GM12864 (cell line): ENCODE measurements around the gene TBK1.

Experiments
- DNase-seq: peaks from one replicate; pipeline ENCODE4 v3.0.0-alpha.2; 2011; ENCODE audit warnings: low read depth
- H3K4me3 ChIP-seq: 2 replicates; pipeline ENCODE4 v1.5.1; 2011; ENCODE audit warnings: mild to moderate bottlenecking, low read depth, low read length, control low read depth
- CTCF ChIP-seq: IDR thresholded peaks from 2 replicates; pipeline ENCODE4 v1.5.1; 2011; ENCODE audit warnings: low read depth, mild to moderate bottlenecking, moderate library complexity, low read length, control low read depth, inconsistent platforms; ENCODE audit errors: missing control alignments

TBK1 gene

GRCh38 chr12:64470495-64470894, 18.6 kb downstream of the TBK1 start:
- no peak overlapping the region for H3K4me3 ChIP-seq
- DNase-seq: no peak
- TF ChIP-seq CTCF: no peak

GRCh38 chr12:64473176-64473575, 21.3 kb downstream of the TBK1 start:
- no peak for TF ChIP-seq CTCF

GRCh38 chr12:64475518-64475917, 23.6 kb downstream of the TBK1 start:
- DNase-seq: no peak
- no peak overlapping the region for H3K4me3 ChIP-seq
- TF ChIP-seq CTCF: no peak

More at GRCh38 chr12:64473176-64473575, 21.3 kb downstream of the TBK1 start:
- DNase-seq: no peak
- H3K4me3 ChIP-seq: no peak overlapping the region

- no peak overlapping the region for H3K4me3 ChIP-seq
- no peak for TF ChIP-seq CTCF
- no peak for DNase-seq
Measured at GRCh38 chr12:64476844-64477243, 24.9 kb downstream of the TBK1 start.

GRCh38 chr12:64478661-64479060, 26.7 kb downstream of the TBK1 start:
- TF ChIP-seq CTCF: no peak
- no peak for DNase-seq
- no peak overlapping the region for H3K4me3 ChIP-seq

GRCh38 chr12:64480148-64480547, 28.2 kb downstream of the TBK1 start:
- no peak for DNase-seq
- no peak for TF ChIP-seq CTCF
- no peak overlapping the region for H3K4me3 ChIP-seq

GRCh38 chr12:64486657-64487056, 34.7 kb downstream of the TBK1 start:
- DNase-seq: no peak
- TF ChIP-seq CTCF: no peak
- no peak overlapping the region for H3K4me3 ChIP-seq
